Measurements from ENCODE around the gene HES5. TPM values are rescaled to one million over a fixed set of nuclear protein-coding genes. Genes with fewer than 3 reads are reported as not detected.

Gene HES5
- total RNA-seq, 1 donor from 2014 or later = not detected

- intact Hi-C loops (cut with micrococcal nuclease) = loop anchor here (1.0 to 2.0 kb wide), 5 partner anchors 9 to 353 kb away; partner anchors contain the start of genes FAAP20, PANK4, PRXL2B and TNFRSF14
These were observed 17.4 kb upstream of the HES5 start for GRCh38 chr1:2547210-2548067.

- intact Hi-C loops (cut with micrococcal nuclease) = loop anchor here (1.0 to 2.0 kb wide), 3 partner anchors 20 to 352 kb away; partner anchors contain the start of genes FAAP20 and PANK4
These were observed 16.6 kb upstream of the HES5 start for GRCh38 chr1:2546515-2547209.

- intact Hi-C loops (cut with micrococcal nuclease) = loop anchor here (2.0 kb wide), 2 partner anchors 341 to 351 kb away; partner anchors contain the start of gene FAAP20
These were observed 15.9 kb upstream of the HES5 start for GRCh38 chr1:2545754-2546514.

GRCh38 chr1:2544875-2545640, 15.0 kb upstream of the HES5 start:
- intact Hi-C loops (cut with micrococcal nuclease) = no loop called here

- intact Hi-C loops (cut with micrococcal nuclease) = no loop called here
These were observed 14.2 kb upstream of the HES5 start for GRCh38 chr1:2544093-2544874.

GRCh38 chr1:2543543-2544092, 13.6 kb upstream of the HES5 start:
- intact Hi-C loops (cut with micrococcal nuclease) = no loop called here

GRCh38 chr1:2542246-2542915, 12.3 kb upstream of the HES5 start:
- intact Hi-C loops (cut with micrococcal nuclease) = no loop called here

DNA sequence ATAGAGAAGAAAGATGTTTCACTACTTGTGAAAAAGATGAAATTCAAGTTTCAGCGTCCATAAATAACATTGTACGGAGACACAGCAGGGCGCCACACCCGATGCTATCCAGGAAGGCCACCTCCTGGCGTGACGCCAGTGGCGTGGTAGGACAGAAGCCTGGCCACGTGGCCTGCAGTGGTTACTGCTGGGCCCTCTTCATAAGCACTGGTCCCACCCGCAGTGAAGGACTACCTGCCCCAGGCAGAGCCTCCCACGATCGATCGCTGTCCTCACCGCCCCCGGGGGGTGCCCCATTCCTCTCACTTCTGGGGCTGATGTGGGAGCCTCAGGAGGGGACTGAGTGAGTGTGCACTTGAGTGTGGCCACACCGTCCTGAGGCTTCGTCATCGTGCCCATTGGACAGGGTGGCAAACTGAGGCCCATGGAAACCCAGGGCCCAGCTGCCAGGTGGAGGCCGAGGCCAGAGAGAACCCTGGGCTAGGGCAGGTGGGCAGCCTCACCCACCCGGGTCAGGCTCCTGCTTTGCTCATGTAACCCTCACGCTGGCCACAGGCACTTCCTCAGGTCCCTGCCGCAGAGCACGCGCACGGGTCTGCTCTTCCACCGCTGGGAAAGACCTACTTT, 11.7 kb upstream of the HES5 start:
- intact Hi-C loops (cut with micrococcal nuclease) = no loop called here

DNA sequence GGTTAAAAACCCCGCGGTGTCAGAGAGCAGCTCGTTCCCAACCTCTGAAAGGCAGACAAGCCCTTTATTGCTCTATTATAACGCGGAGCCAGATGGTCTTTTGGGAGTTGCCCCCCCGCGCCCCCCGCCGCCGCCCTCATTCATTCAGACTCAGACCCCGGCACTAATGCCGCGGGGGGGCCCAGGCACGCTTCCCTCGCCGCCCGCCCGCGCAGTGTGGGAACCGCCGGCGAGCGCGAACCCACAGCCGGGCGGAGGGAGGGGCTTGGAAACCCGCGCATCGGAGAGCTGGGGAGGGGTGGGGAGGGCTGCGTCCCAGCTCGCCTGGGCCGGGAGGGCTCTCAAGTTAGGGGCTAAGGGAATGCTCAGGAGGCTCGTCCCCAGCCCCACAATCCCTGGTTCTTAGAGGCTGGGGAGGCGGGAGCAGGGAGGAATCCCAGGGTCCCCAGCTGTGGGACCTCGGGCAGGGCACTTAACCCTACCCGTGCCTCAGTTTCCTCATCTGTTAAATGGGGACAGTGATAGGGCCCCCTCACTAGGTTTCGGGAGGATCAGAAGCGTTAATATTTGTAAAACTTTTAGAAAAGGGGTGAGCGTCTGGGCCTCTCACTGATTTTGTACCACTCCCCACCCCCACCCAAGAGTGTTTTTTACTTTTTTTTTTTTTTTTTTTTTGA, 10.9 kb upstream of the HES5 start:
- intact Hi-C loops (cut with micrococcal nuclease) = no loop called here

DNA sequence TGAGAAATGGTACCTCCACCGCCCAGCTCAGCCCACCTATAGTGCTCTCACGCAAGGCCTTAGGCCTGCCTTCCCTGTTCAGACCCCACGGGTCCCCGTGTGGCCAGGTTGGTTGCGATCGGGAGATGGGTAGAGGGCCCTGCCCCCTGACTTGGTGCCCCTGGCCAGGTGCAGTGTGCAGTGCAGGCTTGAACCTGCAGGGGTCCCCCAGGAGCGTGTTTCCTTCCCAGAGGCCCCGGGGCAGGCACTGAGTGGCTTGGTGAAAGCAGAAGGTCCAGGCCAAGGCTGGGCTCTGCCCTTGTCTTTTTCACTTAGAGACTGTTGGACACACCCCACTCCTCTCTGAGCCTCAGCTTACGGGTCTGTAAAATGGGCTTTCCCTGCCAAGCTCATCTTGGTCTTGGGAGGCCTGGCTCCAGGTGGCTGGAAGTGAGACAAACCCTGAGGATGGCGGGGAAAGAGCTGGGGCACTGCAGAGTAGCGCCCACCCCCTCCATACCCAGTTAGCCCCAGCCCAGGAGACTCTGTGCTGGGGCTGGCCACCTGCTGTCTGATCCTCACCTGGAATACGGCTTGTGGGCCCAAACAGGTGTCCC, 9.3 kb upstream of the HES5 start:
- intact Hi-C loops (cut with micrococcal nuclease) = no loop called here

- intact Hi-C loops (cut with micrococcal nuclease) = no loop called here
These were observed 8.8 kb upstream of the HES5 start for GRCh38 chr1:2538872-2539271.

DNA sequence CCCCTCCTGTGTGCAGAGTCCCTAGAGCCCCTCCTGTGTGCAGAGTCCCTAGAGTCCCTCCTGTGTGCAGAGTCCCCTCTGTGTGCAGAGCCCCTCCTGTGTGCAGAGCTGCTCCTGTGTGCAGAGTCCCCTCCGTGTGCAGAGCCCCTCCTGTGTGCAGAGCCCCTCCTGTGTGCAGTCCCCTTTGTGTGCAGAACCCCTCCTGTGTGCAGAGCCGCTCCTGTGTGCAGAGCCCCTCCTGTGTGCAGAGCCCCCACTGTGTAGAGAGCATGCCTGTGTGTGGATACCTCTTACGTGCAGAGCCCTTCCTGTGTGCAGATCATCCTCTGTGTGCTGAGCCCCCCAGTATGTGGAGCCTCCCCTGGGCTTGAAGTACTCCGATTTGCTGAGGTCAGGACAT, 8.3 kb upstream of the HES5 start:
- intact Hi-C loops (cut with micrococcal nuclease) = no loop called here

DNA sequence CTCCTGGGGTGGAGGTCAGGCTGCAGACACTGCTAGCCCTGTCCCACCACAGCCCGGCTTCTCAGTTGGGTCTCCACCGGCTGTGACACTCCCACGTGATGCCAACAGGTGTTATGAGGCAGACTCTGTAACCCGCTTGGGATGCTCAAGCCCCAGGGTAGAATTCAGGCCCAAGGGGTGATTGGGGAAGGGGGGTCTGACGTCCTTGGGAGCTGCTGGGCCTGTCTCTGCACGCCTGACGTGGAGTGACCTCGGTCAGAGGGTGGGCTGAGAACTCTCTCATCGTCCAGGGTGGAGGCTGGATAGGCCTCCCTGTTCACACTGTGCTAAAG, 7.7 kb upstream of the HES5 start:
- intact Hi-C loops (cut with micrococcal nuclease) = no loop called here

- intact Hi-C loops (cut with micrococcal nuclease) = no loop called here
These were observed 5.9 kb upstream of the HES5 start for GRCh38 chr1:2535981-2536380.

DNA sequence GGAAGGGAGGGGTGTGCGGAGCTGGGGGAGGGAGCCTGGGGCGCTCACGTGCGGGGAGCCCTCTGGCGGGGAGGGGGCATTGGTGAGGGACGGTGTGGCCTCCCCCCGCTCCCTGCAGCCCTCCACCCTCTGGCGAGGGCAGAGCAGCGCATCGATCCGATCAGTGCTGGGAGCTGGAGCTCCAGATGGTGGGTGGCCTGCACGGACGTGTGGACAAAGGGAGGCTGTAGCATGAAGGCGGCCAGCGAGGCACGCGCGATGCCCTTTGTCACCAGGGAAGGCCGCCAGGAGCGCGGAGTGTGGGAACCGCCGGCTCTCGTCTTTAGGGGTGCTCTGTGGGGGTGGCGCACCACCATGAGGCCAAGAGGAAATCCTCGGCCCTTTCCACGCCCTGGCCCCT, 5.4 kb upstream of the HES5 start:
- intact Hi-C loops (cut with micrococcal nuclease) = no loop called here

GRCh38 chr1:2534687-2535441, 4.8 kb upstream of the HES5 start:
- intact Hi-C loops (cut with micrococcal nuclease) = no loop called here

GRCh38 chr1:2534315-2534686, 4.2 kb upstream of the HES5 start:
- intact Hi-C loops (cut with micrococcal nuclease) = no loop called here
